Activated CD4-positive, alpha-beta memory T cell treated with anti-CD3 and anti-CD28 coated beads for 36 hours (primary cell): ENCODE measurements around the gene FAM83E. TPM values are rescaled to one million over a fixed set of nuclear protein-coding genes. Genes with fewer than 3 reads are reported as not detected.

Experiments used
- CTCF ChIA-PET: fragments of 350-600 bp; sonication (Branson Sonifier 250); formaldehyde crosslinking; loops from one replicate; lab custom pipeline; 2021; ENCODE audit warnings: antibody characterized with exemption, inconsistent platforms; lab: Charles Lee
- POLR2A ChIA-PET: fragments of 350-600 bp; sonication (Branson Sonifier 250); formaldehyde crosslinking; loops from one replicate; lab custom pipeline; 2021; ENCODE audit warnings: antibody characterized with exemption; lab: Charles Lee
- DNase-seq: peaks from one replicate; pipeline ENCODE4 v3.0.0-alpha.2; 2020
- H3K27ac Mint-ChIP-seq: one replicate; pipeline ENCODE4 v1.8.0; 2021; ENCODE audit warnings: mixed read lengths
- H3K27me3 Mint-ChIP-seq: one replicate; pipeline ENCODE4 v1.8.0; 2021; ENCODE audit warnings: mixed read lengths
- H3K36me3 Mint-ChIP-seq: one replicate; pipeline ENCODE4 v1.8.0; 2021; ENCODE audit warnings: mixed read lengths
- H3K4me1 Mint-ChIP-seq: one replicate; pipeline ENCODE4 v1.8.0; 2021; ENCODE audit warnings: low read depth, mixed read lengths
- H3K4me3 Mint-ChIP-seq: one replicate; pipeline ENCODE4 v1.8.0; 2021; ENCODE audit warnings: mild to moderate bottlenecking, mixed read lengths
- H3K9me3 Mint-ChIP-seq: one replicate; pipeline ENCODE4 v1.8.0; 2021; ENCODE audit warnings: mixed read lengths
- intact Hi-C: fragments of 100-400 bp; cut with micrococcal nuclease; formaldehyde crosslinking; loops from one replicate; pipeline ENCODE4 v1.15.1; 2023
- total RNA-seq, 2 experiments: library from RNA; stranded (reverse); gene quantifications; one replicate each; pipeline ENCODE4 v1.2.3, GENCODE V29; 2021

FAM83E gene
- total RNA-seq, 2 experiments from 2014 or later: 2.2 to 2.4 TPM

GRCh38 chr19:48650974-48651682, 36.3 kb upstream of the FAM83E start:
- Mint-ChIP-seq H3K9me3 (no peaks in the 10 kb centered on the region), H3K27me3 (no peaks in the 10 kb centered on the region), H3K27ac (no peak overlapping the region), H3K36me3 (no peaks in the 10 kb centered on the region), H3K4me1 (peaks cover 24% of the 10 kb centered on the region), H3K4me3 (no peak overlapping the region)
- POLR2A ChIA-PET: no interaction called here
- no peak for DNase-seq
- intact Hi-C loops: no loop called here
- CTCF ChIA-PET: no interaction called here

DNA sequence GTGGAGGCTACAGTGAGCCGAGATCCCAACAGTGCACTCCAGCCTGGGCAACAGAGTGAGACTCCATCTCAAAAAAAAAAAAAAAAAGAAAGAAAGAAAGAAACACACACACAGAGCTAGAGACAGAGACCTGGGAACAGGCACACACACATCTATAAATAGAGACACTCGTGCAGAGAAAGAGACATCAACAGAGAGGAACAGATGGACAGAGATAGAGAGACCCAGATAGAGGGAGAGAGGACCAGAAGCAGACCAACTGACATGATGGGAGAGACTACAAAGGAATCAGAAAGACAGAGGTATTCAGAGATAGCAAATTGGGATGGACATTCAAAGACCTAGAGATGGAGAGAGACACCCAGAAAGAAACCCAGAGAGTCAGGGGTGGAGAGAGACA, 33.3 kb upstream of the FAM83E start:
- Mint-ChIP-seq H3K4me1 (peaks cover 39% of the 10 kb centered on the region), H3K4me3 (no peak overlapping the region), H3K9me3 (no peaks in the 10 kb centered on the region), H3K36me3 (no peaks in the 10 kb centered on the region), H3K27ac (no peak overlapping the region), H3K27me3 (no peaks in the 10 kb centered on the region)
- no peak for DNase-seq
- intact Hi-C loops: loop anchor here (5.0 kb wide), 2 partner anchors 89 to 149 kb away; no protein-coding TSS in a partner anchor
- ChIA-PET CTCF (no interaction called here), POLR2A (no interaction called here)

- ChIA-PET POLR2A (interaction anchor here (1.3 to 1.4 kb wide), 2 partner anchors 13 to 23 kb away, joined by 5 read pairs; no protein-coding TSS in a partner anchor), CTCF (interaction anchor here (1.3 to 2.8 kb wide), 8 partner anchors 13 to 196 kb away, joined by 3 to 12 read pairs (median 8); partner anchors contain the start of gene RPL18)
- no peaks in the 10 kb centered on the region for H3K9me3 Mint-ChIP-seq
- peak overlapping the region; percentile 19 for H3K27ac Mint-ChIP-seq
- no peak for DNase-seq
- no peaks in the 10 kb centered on the region for H3K36me3 Mint-ChIP-seq
- H3K27me3 Mint-ChIP-seq: no peaks in the 10 kb centered on the region
- peaks cover 37% of the 10 kb centered on the region for H3K4me1 Mint-ChIP-seq
- intact Hi-C loops: loop anchor here (1.0 to 5.0 kb wide), 7 partner anchors 9 to 439 kb away; partner anchors contain the start of genes DBP, HSD17B14 and SNRNP70
- H3K4me3 Mint-ChIP-seq: peak overlapping the region; percentile 58
Observed at GRCh38 chr19:48646722-48647216, 31.9 kb upstream of the FAM83E start.

GRCh38 chr19:48646001-48646721, 31.3 kb upstream of the FAM83E start, which contains the start of gene CA11:
TSS of gene CA11 (minus strand) at chr19:48646187. CDS start at chr19:48645632, 555 bp downstream.
- peak; percentile 96 for DNase-seq
- no peaks in the 10 kb centered on the region for H3K9me3 Mint-ChIP-seq
- H3K4me1 Mint-ChIP-seq: peaks cover 35% of the 10 kb centered on the region
- H3K27me3 Mint-ChIP-seq: no peaks in the 10 kb centered on the region
- ChIA-PET POLR2A (interaction anchor here (0.8 to 1.8 kb wide), 7 partner anchors 9 to 227 kb away, joined by 3 to 9 read pairs (median 5); partner anchors contain the start of genes DBP, RPL18 and SPHK2), CTCF (interaction anchor here (0.6 to 2.8 kb wide), 19 partner anchors 12 to 347 kb away, joined by 3 to 12 read pairs (median 4); partner anchors contain the start of genes BAX, GYS1, IZUMO1 and RPL18)
- no peaks in the 10 kb centered on the region for H3K36me3 Mint-ChIP-seq
- H3K4me3 Mint-ChIP-seq: peak within 1 kb of the TSS; percentile 82
- peak within 1 kb of the TSS; percentile 77 for H3K27ac Mint-ChIP-seq
- intact Hi-C loops: loop anchor here (1.0 to 5.0 kb wide), 7 partner anchors 9 to 439 kb away; partner anchors contain the start of genes DBP, HSD17B14 and SNRNP70

- CTCF ChIA-PET: interaction anchor here (0.6 to 2.8 kb wide), 22 partner anchors 9 to 348 kb away, joined by 3 to 12 read pairs (median 4); partner anchors contain the start of genes BAX, GYS1, HSD17B14 and IZUMO1
- no peaks in the 10 kb centered on the region for H3K36me3 Mint-ChIP-seq
- intact Hi-C loops: loop anchor here (2.0 to 5.0 kb wide), 3 partner anchors 15 to 152 kb away; no protein-coding TSS in a partner anchor
- no peaks in the 10 kb centered on the region for H3K27me3 Mint-ChIP-seq
- H3K4me1 Mint-ChIP-seq: peaks cover 33% of the 10 kb centered on the region
- H3K9me3 Mint-ChIP-seq: no peaks in the 10 kb centered on the region
- H3K4me3 Mint-ChIP-seq: peak overlapping the region; percentile 82
- POLR2A ChIA-PET: interaction anchor here (0.8 to 1.8 kb wide), 8 partner anchors 8 to 227 kb away, joined by 3 to 9 read pairs (median 4); partner anchors contain the start of genes DBP, RPL18 and SPHK2
- H3K27ac Mint-ChIP-seq: peak overlapping the region; percentile 77
- DNase-seq: no peak
Observed at GRCh38 chr19:48645620-48646000, 30.7 kb upstream of the FAM83E start.

- peak overlapping the region; percentile 82 for H3K4me3 Mint-ChIP-seq
- peaks cover 33% of the 10 kb centered on the region for H3K4me1 Mint-ChIP-seq
- peak; percentile 84 for DNase-seq
- intact Hi-C loops: loop anchor here (2.0 to 5.0 kb wide), 3 partner anchors 16 to 152 kb away; no protein-coding TSS in a partner anchor
- no peaks in the 10 kb centered on the region for H3K9me3 Mint-ChIP-seq
- H3K27ac Mint-ChIP-seq: peak overlapping the region; percentile 69
- H3K36me3 Mint-ChIP-seq: no peaks in the 10 kb centered on the region
- POLR2A ChIA-PET: interaction anchor here (0.8 to 1.8 kb wide), 6 partner anchors 8 to 228 kb away, joined by 3 to 9 read pairs (median 4); partner anchors contain the start of genes DBP, RPL18 and SPHK2
- H3K27me3 Mint-ChIP-seq: no peaks in the 10 kb centered on the region
- CTCF ChIA-PET: interaction anchor here (0.8 to 2.8 kb wide), 17 partner anchors 8 to 348 kb away, joined by 3 to 12 read pairs (median 5); partner anchors contain the start of genes BAX, GYS1, HSD17B14 and IZUMO1
Observed at GRCh38 chr19:48644839-48645619, 30.2 kb upstream of the FAM83E start.

GRCh38 chr19:48644355-48644754, 29.5 kb upstream of the FAM83E start:
- H3K27me3 Mint-ChIP-seq: no peaks in the 10 kb centered on the region
- H3K4me3 Mint-ChIP-seq: no peak overlapping the region
- ChIA-PET CTCF (interaction anchor here (1.3 to 2.8 kb wide), 4 partner anchors 11 to 56 kb away, joined by 3 to 12 read pairs (median 10); no protein-coding TSS in a partner anchor), POLR2A (no interaction called here)
- no peak overlapping the region for H3K27ac Mint-ChIP-seq
- no peaks in the 10 kb centered on the region for H3K36me3 Mint-ChIP-seq
- H3K9me3 Mint-ChIP-seq: no peaks in the 10 kb centered on the region
- no peak for DNase-seq
- intact Hi-C loops: loop anchor here (2.0 kb wide), 1 partner anchor 16 kb away; no protein-coding TSS in a partner anchor
- H3K4me1 Mint-ChIP-seq: peaks cover 28% of the 10 kb centered on the region

GRCh38 chr19:48642862-48643261, 28.0 kb upstream of the FAM83E start:
- intact Hi-C loops: no loop called here
- H3K9me3 Mint-ChIP-seq: no peaks in the 10 kb centered on the region
- no peak for DNase-seq
- no peaks in the 10 kb centered on the region for H3K27me3 Mint-ChIP-seq
- peaks cover 4% of the 10 kb centered on the region for H3K36me3 Mint-ChIP-seq
- peaks cover 35% of the 10 kb centered on the region for H3K4me1 Mint-ChIP-seq
- ChIA-PET POLR2A (no interaction called here), CTCF (no interaction called here)
- H3K27ac Mint-ChIP-seq: no peak overlapping the region
- no peak overlapping the region for H3K4me3 Mint-ChIP-seq

DNA sequence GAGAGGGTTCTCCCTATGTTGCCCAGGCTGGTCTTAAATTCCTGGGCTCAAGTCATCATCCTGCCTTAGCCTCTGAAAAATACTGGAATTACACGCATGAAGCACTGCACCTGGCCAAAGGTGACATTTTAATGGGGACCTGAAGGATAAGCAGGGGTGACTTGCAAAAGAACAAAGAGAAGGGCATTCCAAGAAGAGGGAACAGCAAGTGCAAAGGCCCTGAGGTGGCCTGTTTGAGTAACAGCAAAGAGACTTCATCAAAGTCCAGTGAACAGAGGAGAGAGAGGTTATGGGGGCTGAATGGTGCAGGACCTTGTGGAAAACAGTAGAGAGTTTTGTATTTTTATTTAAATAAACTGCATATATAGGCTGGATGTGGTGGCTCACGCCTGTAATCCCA, 27.0 kb upstream of the FAM83E start:
- intact Hi-C loops: no loop called here
- Mint-ChIP-seq H3K27ac (no peak overlapping the region), H3K4me3 (no peak overlapping the region), H3K36me3 (peaks cover 4% of the 10 kb centered on the region), H3K4me1 (peaks cover 39% of the 10 kb centered on the region), H3K9me3 (no peaks in the 10 kb centered on the region), H3K27me3 (no peaks in the 10 kb centered on the region)
- ChIA-PET POLR2A (no interaction called here), CTCF (no interaction called here)
- no peak for DNase-seq

- ChIA-PET CTCF (no interaction called here), POLR2A (no interaction called here)
- Mint-ChIP-seq H3K4me1 (peaks cover 37% of the 10 kb centered on the region), H3K27ac (no peak overlapping the region), H3K27me3 (no peaks in the 10 kb centered on the region), H3K4me3 (peak overlapping the region; percentile 64), H3K9me3 (no peaks in the 10 kb centered on the region), H3K36me3 (peaks cover 4% of the 10 kb centered on the region)
- intact Hi-C loops: loop anchor here (2.0 kb wide), 1 partner anchor 1237 kb away; the partner anchor contains the start of genes AKT1S1 and TBC1D17
- DNase-seq: peak; percentile 28
Observed at GRCh38 chr19:48639483-48640375, 24.9 kb upstream of the FAM83E start.
